CD4-positive, alpha-beta T cell treated with Interleukin-10 for 1 hour (primary cell): ENCODE measurements around the gene LIF.
"Not testable (repeated sequence)": the region's sequence is repeated elsewhere in the genome, so short reads cannot be mapped to it uniquely, and the experiment has no call there.

Experiments
- DNase-seq: peaks from one replicate; pipeline ENCODE4 v3.0.0-alpha.2; 2020

Gene LIF

GRCh38 chr22:30224161-30224857 lies 22.2 kb downstream of the LIF start:
- DNase-seq = no peak

- DNase-seq = no peak
Observed at GRCh38 chr22:30223303-30223702, 23.3 kb downstream of the LIF start.

- no peak for DNase-seq
Observed at GRCh38 chr22:30222321-30222720, 24.2 kb downstream of the LIF start.

GRCh38 chr22:30221121-30221992 lies 25.2 kb downstream of the LIF start:
- peak; percentile 74 for DNase-seq

GRCh38 chr22:30220338-30221012 lies 26.1 kb downstream of the LIF start:
- DNase-seq = no peak

GRCh38 chr22:30219668-30220278 lies 26.8 kb downstream of the LIF start:
- no peak for DNase-seq

GRCh38 chr22:30219049-30219654 lies 27.4 kb downstream of the LIF start:
- no peak for DNase-seq

- DNase-seq = no peak
Observed at GRCh38 chr22:30217698-30218560, 28.6 kb downstream of the LIF start.

- no peak for DNase-seq
Observed at GRCh38 chr22:30216710-30217109, 29.8 kb downstream of the LIF start.

GRCh38 chr22:30216272-30216671 lies 30.3 kb downstream of the LIF start:
- not testable (repeated sequence) for DNase-seq

GRCh38 chr22:30214703-30215407 lies 31.7 kb downstream of the LIF start:
- no peak for DNase-seq

- DNase-seq = no peak
Observed at GRCh38 chr22:30212996-30213441, 33.5 kb downstream of the LIF start.

GRCh38 chr22:30212363-30212995 lies 34.1 kb downstream of the LIF start:
- no peak for DNase-seq

GRCh38 chr22:30211124-30211820 lies 35.3 kb downstream of the LIF start:
- no peak for DNase-seq

GRCh38 chr22:30210235-30210909 lies 36.2 kb downstream of the LIF start:
- DNase-seq = no peak

GRCh38 chr22:30209642-30210041 lies 36.9 kb downstream of the LIF start:
- DNase-seq = no peak

GRCh38 chr22:30208631-30209603 lies 37.6 kb downstream of the LIF start:
- no peak for DNase-seq

GRCh38 chr22:30206944-30207343 lies 39.6 kb downstream of the LIF start:
- DNase-seq = no peak
